ENCODE measurements around the gene CNPY2. TPM values are rescaled to one million over a fixed set of nuclear protein-coding genes. Genes with fewer than 3 reads are reported as not detected.

CNPY2 gene
- total and polyA plus RNA-seq, 2 of the 13 experiments (the other 11 are each of a cell fraction or from before 2014, with no cell fraction given): 285 to 356 TPM

GRCh38 chr12:56315622-56316473 is at the start of gene CNPY2 (continued):
- TF ChIP-seq, protein P1, sequence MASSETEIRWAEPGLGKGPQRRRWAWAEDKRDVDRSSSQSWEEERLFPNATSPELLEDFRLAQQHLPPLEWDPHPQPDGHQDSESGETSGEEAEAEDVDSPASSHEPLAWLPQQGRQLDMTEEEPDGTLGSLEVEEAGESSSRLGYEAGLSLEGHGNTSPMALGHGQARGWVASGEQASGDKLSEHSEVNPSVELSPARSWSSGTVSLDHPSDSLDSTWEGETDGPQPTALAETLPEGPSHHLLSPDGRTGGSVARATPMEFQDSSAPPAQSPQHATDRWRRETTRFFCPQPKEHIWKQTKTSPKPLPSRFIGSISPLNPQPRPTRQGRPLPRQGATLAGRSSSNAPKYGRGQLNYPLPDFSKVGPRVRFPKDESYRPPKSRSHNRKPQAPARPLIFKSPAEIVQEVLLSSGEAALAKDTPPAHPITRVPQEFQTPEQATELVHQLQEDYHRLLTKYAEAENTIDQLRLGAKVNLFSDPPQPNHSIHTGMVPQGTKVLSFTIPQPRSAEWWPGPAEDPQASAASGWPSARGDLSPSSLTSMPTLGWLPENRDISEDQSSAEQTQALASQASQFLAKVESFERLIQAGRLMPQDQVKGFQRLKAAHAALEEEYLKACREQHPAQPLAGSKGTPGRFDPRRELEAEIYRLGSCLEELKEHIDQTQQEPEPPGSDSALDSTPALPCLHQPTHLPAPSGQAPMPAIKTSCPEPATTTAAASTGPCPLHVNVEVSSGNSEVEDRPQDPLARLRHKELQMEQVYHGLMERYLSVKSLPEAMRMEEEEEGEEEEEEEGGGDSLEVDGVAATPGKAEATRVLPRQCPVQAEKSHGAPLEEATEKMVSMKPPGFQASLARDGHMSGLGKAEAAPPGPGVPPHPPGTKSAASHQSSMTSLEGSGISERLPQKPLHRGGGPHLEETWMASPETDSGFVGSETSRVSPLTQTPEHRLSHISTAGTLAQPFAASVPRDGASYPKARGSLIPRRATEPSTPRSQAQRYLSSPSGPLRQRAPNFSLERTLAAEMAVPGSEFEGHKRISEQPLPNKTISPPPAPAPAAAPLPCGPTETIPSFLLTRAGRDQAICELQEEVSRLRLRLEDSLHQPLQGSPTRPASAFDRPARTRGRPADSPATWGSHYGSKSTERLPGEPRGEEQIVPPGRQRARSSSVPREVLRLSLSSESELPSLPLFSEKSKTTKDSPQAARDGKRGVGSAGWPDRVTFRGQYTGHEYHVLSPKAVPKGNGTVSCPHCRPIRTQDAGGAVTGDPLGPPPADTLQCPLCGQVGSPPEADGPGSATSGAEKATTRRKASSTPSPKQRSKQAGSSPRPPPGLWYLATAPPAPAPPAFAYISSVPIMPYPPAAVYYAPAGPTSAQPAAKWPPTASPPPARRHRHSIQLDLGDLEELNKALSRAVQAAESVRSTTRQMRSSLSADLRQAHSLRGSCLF (CRISPR knock-in tag; IDR thresholded peaks at IDR 0.05; ENCODE audit: borderline replicate concordance): no peak
- TF ChIP-seq DR1 (CRISPR knock-in tag; IDR thresholded peaks at IDR 0.05) (peak; percentile 84), ZNF672 (CRISPR knock-in tag; IDR thresholded peaks at IDR 0.05) (no peak), NFE2L2 (IDR thresholded peaks at IDR 0.05; ENCODE audit: low read length) (no peak), RBAK (CRISPR knock-in tag; IDR thresholded peaks at IDR 0.05) (no peak), KDM4B (CRISPR knock-in tag; IDR thresholded peaks at IDR 0.05) (no peak), CENPT (CRISPR knock-in tag; IDR thresholded peaks at IDR 0.05; ENCODE audit: low read depth) (no peak), GMEB2 (CRISPR knock-in tag; IDR thresholded peaks at IDR 0.05; ENCODE audit: low read depth) (no peak), TBX2 (CRISPR knock-in tag; IDR thresholded peaks at IDR 0.05; ENCODE audit: borderline replicate concordance) (peak; percentile 91)

All from HepG2 (cell line).